Heart right ventricle (tissue), 16 donors: ENCODE data around the gene ACAP3. TPM values are rescaled to one million over a fixed set of nuclear protein-coding genes. Genes with fewer than 3 reads are reported as not detected.

Experiments
- ATAC-seq, 8 donors: fragments of 200-7000 bp; cut with Tn5 transposase; one replicate each; pipeline ENCODE4 v1.9.1; 2020; ENCODE audit warnings: mild to moderate bottlenecking in 8 of 8, moderate library complexity in 8 of 8, moderate number of reproducible peaks in 1 of 8
- DNase-seq, 2 donors: peaks; one replicate each; pipeline ENCODE4 v3.0.0-alpha.2; 2020
- H3K27ac ChIP-seq, 10 donors: fragments of 200-600 bp; sonication (generic) in 2 of 10; one replicate each; pipeline versions ENCODE4 v1.5.0 to v1.8.0; 2020 to 2022; ENCODE audit warnings: mild to moderate bottlenecking in 3 of 10
- H3K27me3 ChIP-seq, 7 donors: fragments of 200-600 bp; one replicate each; pipeline ENCODE4 v1.8.0; 2021 to 2022; ENCODE audit warnings: mild to moderate bottlenecking in 2 of 7
- H3K36me3 ChIP-seq, 9 donors: fragments of 200-600 bp; sonication (generic) in 1 of 9; one replicate each; pipeline versions ENCODE4 v1.5.0 to v1.8.0; 2020 to 2022; ENCODE audit warnings: mild to moderate bottlenecking in 2 of 9
- H3K4me1 ChIP-seq, 9 donors: fragments of 200-600 bp; sonication (generic) in 1 of 9; one replicate each; pipeline versions ENCODE4 v1.5.0 to v1.8.0; 2020 to 2022; ENCODE audit warnings: mild to moderate bottlenecking in 4 of 9
- H3K4me3 ChIP-seq, 10 donors: fragments of 200-600 bp; sonication (generic) in 2 of 10; one replicate each; pipeline versions ENCODE4 v1.5.0 to v1.8.0; 2020 to 2022; ENCODE audit warnings: mild to moderate bottlenecking in 7 of 10, moderate library complexity in 2 of 10
- H3K9me3 ChIP-seq, 11 donors: fragments of 200-600 bp in 10 of 11; sonication (generic) in 2 of 11; one replicate each; pipeline versions ENCODE4 v1.5.0 to v1.8.0; 2013 to 2022; ENCODE audit warnings: mild to moderate bottlenecking in 2 of 11, control low read depth in 1 of 11, moderate library complexity in 1 of 11
- WGBS, 2 donors: extraction: QIAGEN DNeasy Blood & Tissue Kit; methylation state at CpG; one replicate each; pipeline ENCODE4 v1.1.7; 2013; ENCODE audit warnings: inconsistent platforms in 1 of 2; 5-methylcytosine and 5-hydroxymethylcytosine counted together
- intact Hi-C, 10 donors: fragments of 100-400 bp; cut with DNase I; formaldehyde crosslinking; loops; one replicate each; pipeline versions ENCODE4 v1.11.1 to v1.14.2; 2022
- polyA plus RNA-seq, 2 donors: library from polyadenylated mRNA; stranded (reverse); fragments of 200-250 nt; gene quantifications; one replicate each; pipeline ENCODE4 v1.2.3, GENCODE V29; 2013
- total RNA-seq, 10 donors: library from RNA; stranded (reverse); fragmentation: NEBNext Ultra II Directional in 3 of 10; extraction: Animal tissue kit (Norgen Biotek cat#: 25700) in 3 of 10; gene quantifications; one replicate each; pipeline versions ENCODE4 v1.2.1 to v1.2.4, GENCODE V29; 2021 to 2023
- TF ChIP-seq, protein P1 (sequence below), 9 donors: fragments of 200-600 bp; sonication (generic) in 2 of 9; IDR thresholded peaks; one replicate each; pipeline versions ENCODE4 v1.5.0 to v1.8.0; 2021 to 2022; ENCODE audit warnings: antibody characterized with exemption in 9 of 9, mild to moderate bottlenecking in 5 of 9, moderate library complexity in 1 of 9
- donor health status: Arrhythmogenic right ventricular cardiomyopathy.
- donor health status: ischemic (EF 13 %, LVEDD 7.1; RV severe dilation, severe dysfunction).
- donor health status: healthy with polysubstance abuse.
- donor health status: DM: no; HTN: yes; CAD: no.
- donor health status: DM: no; HTN: no; CAD: no.
- donor health status: ischemic (EF 25% LVEDD 6.9; RV normal size, moderate dysfunction).
- donor health status: ischemic (EF 25% LVEDD 5.7; RV mildly dilated, moderate dysfunction).
- donor health status: healthy.
- donor health status: DM: yes; HTN: yes; CAD: no.
- donor health status: Ischemic cardiomyopathy.
- donor health status: ischemic (EF 35%, LVEDD 5.7; RV mildly dilated, moderate dysfunction).
- donor health status: nonischemic (EF 11% LVEDD 7.7; RV severe dilation, severe dysfunction).
- donor health status: DM: yes; HTN: yes; CAD: no.
- donor health status: PGD.
- donor health status: ischemic (EF 29% LVEDD 5.4; RV normal size, mild dysfunction).
- donor health status: nonischemic (EF 23%, LVEDD 6.1; RV moderate dilation, normal function).

The ACAP3 gene
- total and polyA plus RNA-seq, 12 donors: 22.2 to 152 (median 30.4) TPM

DNA sequence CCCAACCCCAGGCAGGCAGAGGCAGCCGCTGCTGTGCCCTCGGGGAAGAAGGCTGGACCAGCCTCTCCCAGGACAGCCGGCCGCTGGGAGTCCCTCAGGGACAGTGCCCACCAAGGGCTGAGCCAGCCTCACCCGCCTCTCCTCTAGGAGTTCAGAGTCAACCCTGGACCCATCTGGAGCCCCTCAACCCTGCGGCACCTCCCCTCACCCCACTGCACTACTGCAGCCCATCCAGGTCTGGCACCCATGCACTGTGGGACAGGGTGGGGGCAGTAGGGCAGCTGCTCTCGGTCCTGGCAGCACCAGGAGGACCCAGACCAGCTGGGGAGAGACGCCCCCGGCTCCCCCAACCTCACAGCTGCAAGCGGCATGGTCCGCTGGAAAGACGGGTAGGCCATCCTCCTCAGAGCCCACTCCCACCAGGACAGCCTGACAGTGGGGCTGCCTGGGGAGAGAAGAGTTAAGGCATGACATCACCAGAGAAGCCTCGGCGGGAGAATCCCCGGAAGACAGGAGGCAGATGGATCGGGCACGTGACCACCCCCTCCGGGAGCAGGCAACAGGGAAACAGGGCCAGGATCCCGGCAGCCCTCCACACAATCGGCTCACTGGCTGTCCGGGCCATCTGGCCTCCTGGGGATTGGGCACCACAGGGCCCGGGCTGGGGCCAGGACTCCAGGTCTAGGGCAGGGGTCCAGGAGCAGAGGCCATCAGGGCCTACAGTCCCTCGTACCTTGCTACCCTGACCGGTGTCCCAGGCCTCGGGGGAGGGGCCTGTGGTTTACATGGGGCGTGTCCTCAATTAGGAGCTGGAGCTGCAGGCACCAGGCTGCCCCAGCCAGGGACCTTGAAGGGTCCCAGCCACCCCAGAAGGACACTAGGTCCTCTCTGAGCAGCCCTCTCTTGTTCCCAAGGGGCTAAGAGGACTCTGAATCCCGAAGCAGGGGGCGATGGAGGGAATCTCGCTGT is 3.1 kb downstream of the ACAP3 start:
- Histone ChIP-seq H3K9me3 (no peaks in the 10 kb centered on the region), H3K4me3 (peak overlapping the region; percentile 18 to 99 (median 82)), H3K4me1 (peaks cover 27 to 47% (median 45%) of the 10 kb centered on the region in 9 donors), H3K36me3 (peaks cover 0 to 10% (median 0%) of the 10 kb centered on the region in 9 donors), H3K27ac (peak overlapping the region in 9 of 10 donors; percentile 63 to 100 (median 82)), H3K27me3 (no peaks in the 10 kb centered on the region)
- peak; percentile 76 to 84 for DNase-seq
- ATAC-seq: peak; percentile 1 to 50 (median 16)
- WGBS, 2 donors: 28% methylated on average over 27 to 29 of the region's 29 CpGs
- TF ChIP-seq, protein P1, sequence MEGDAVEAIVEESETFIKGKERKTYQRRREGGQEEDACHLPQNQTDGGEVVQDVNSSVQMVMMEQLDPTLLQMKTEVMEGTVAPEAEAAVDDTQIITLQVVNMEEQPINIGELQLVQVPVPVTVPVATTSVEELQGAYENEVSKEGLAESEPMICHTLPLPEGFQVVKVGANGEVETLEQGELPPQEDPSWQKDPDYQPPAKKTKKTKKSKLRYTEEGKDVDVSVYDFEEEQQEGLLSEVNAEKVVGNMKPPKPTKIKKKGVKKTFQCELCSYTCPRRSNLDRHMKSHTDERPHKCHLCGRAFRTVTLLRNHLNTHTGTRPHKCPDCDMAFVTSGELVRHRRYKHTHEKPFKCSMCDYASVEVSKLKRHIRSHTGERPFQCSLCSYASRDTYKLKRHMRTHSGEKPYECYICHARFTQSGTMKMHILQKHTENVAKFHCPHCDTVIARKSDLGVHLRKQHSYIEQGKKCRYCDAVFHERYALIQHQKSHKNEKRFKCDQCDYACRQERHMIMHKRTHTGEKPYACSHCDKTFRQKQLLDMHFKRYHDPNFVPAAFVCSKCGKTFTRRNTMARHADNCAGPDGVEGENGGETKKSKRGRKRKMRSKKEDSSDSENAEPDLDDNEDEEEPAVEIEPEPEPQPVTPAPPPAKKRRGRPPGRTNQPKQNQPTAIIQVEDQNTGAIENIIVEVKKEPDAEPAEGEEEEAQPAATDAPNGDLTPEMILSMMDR (IDR thresholded peaks at IDR 0.05): no peak
- intact Hi-C loops: loop anchor here in 2 of 10 donors (5.0 kb wide), 1 partner anchor 43 kb away; the partner anchor contains the start of gene DVL1 (in 2 of the 2)

DNA sequence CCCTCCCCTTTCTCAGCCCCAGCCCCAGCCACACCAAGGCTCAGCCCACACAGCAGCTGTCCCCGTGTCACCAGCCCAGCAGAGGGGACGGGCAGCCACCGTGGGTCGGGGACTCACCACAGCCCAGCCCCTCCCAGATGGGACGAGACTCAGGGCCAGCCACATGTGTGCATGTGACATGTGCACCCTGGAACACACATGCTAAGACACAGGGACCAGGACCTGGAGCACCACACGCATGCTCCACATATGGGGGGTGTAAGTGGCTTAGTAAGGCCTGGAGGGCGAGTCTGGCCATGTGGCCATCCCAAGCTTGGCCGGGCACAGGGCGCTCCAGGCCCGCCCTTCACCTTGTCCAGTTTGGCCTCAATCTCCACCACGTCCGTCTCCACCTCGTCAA is 4.0 kb downstream of the ACAP3 start:
- Histone ChIP-seq H3K27ac (peak overlapping the region in 6 of 10 donors; percentile 73 to 100 (median 82)), H3K36me3 (peaks cover 0 to 18% (median 0%) of the 10 kb centered on the region in 9 donors), H3K27me3 (no peaks in the 10 kb centered on the region), H3K9me3 (no peaks in the 10 kb centered on the region), H3K4me1 (peaks cover 23 to 44% (median 37%) of the 10 kb centered on the region in 9 donors), H3K4me3 (no peak overlapping the region)
- no peak for DNase-seq
- intact Hi-C loops: no loop called here
- TF ChIP-seq, protein P1 (IDR thresholded peaks at IDR 0.05): no peak
- ATAC-seq: no peak
- 78 to 91% methylated on average over 13 of the region's 13 CpGs for WGBS, 2 donors

DNA sequence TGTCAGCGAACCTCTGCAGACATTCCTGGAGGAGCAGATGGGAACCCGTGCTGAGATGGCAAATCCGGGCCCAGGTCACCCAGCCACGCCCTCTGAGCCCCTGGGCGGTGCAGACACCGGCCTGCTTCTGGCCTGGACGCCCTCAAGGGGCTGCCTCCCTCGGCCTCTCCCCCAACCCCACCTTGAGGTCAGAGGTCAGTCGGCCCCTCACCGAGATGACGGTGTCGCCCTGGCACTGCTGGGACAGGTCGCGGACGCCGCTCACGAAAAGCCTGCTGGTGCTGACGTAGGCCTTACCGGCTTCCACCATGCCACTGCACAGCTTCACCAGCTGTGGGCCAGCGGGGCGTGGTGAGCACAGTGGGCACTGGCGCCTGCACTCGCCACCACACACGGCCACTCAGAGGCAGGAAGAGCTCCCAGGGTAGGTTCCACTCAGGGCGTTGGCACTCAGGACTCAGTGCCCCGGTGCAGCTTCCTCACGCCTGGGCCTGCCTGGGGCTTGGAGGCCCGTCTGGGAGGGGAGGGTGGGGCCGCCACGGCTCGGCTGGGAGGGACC is 4.7 kb downstream of the ACAP3 start:
- TF ChIP-seq, protein P1 (IDR thresholded peaks at IDR 0.05): no peak
- Histone ChIP-seq H3K36me3 (peaks cover 0 to 22% (median 0%) of the 10 kb centered on the region in 9 donors), H3K9me3 (no peaks in the 10 kb centered on the region), H3K27ac (no peak overlapping the region), H3K4me1 (peaks cover 23 to 45% (median 36%) of the 10 kb centered on the region in 9 donors), H3K27me3 (no peaks in the 10 kb centered on the region), H3K4me3 (no peak overlapping the region)
- ATAC-seq (no peak), DNase-seq (no peak)
- WGBS, 2 donors: 83 to 90% methylated on average over 31 of the region's 31 CpGs
- intact Hi-C loops: no loop called here

DNA sequence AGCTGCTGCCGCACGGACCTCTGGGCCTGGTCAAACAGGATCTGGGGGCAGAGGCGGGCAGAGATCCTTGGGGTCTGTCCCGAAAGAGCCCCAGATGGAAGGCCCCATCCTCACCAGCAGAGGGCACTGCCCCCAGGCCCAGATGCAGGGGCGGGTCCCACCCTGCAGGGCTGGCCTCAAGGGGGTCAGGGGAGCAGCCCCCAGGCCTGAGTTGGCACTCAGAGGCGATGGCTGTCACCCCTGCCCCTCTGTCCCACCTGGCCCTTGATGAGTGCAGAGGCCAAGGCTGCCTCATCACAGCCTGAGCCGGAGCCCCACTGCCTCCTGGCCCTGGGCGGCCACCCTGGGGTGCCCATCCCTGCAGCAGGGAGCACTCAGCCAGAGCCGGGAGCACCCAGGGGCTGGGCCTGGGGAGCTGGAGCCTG is 5.7 kb downstream of the ACAP3 start:
- no peak for DNase-seq
- no peak for ATAC-seq
- Histone ChIP-seq H3K36me3 (peaks cover 0 to 27% (median 0%) of the 10 kb centered on the region in 9 donors), H3K9me3 (no peaks in the 10 kb centered on the region), H3K4me3 (no peak overlapping the region), H3K27ac (no peak overlapping the region), H3K27me3 (no peaks in the 10 kb centered on the region), H3K4me1 (peaks cover 23 to 42% (median 34%) of the 10 kb centered on the region in 9 donors)
- WGBS, 2 donors: 92 to 95% methylated on average over 9 of the region's 9 CpGs
- TF ChIP-seq, protein P1 (IDR thresholded peaks at IDR 0.05): peak in 8 of 9 donors; percentile 21 to 51 (median 38)
- intact Hi-C loops: no loop called here
